K562 (cell line): Measurements from ENCODE around the gene ZSWIM4. TPM values are rescaled to one million over a fixed set of nuclear protein-coding genes. Genes with fewer than 3 reads are reported as not detected.

ENCODE experiments used
- ATF7 ChIP-seq: fragments of 450-650 bp; IDR thresholded peaks from 2 replicates; pipeline ENCODE4 v1.7.1; 2014; ENCODE audit warnings: mild to moderate bottlenecking, moderate library complexity
- BMI1 ChIP-seq: fragments of 150-350 bp; IDR thresholded peaks from 2 replicates; pipeline ENCODE4 v1.6.1; 2014; ENCODE audit warnings: low read length
- GABPA ChIP-seq: fragments of 200-800 bp; sonication (Bioruptor generic); conservative IDR thresholded peaks from 2 replicates; pipeline ENCODE4 v1.6.1; 2016; ENCODE audit warnings: low read depth, missing genetic modification characterization, missing compliant biosample characterization
- HEY1 ChIP-seq: fragments of 250-450 bp; sonication (Bioruptor Pico); IDR thresholded peaks from 2 replicates; pipeline ENCODE4 v1.5.0; 2020; ENCODE audit warnings: mild to moderate bottlenecking, moderate library complexity, borderline replicate concordance
- HOXB6 ChIP-seq: fragments of 250-450 bp; sonication (Bioruptor Pico); IDR thresholded peaks from 2 replicates; pipeline ENCODE4 v1.5.1; 2022; ENCODE audit warnings: mild to moderate bottlenecking, borderline replicate concordance
- KDM2B ChIP-seq: fragments of 250-450 bp; sonication (Bioruptor Pico); IDR thresholded peaks from 2 replicates; pipeline ENCODE4 v1.8.0; 2021; ENCODE audit warnings: mild to moderate bottlenecking, moderate library complexity
- MAZ ChIP-seq, 2 experiments: fragments of 450-650 bp in 1 of 2; sonication (generic) in 1 of 2; formaldehyde crosslinking; IDR thresholded peaks in 1 of 2; conservative IDR thresholded peaks in 1 of 2; 2 replicates each; pipeline versions ENCODE4 v1.4.0 to v1.5.0; 2020; ENCODE audit warnings: mild to moderate bottlenecking in 1 of 2, missing genetic modification reagents in 1 of 2
- MBD1 ChIP-seq: fragments of 250-450 bp; sonication (Bioruptor Pico); IDR thresholded peaks from 2 replicates; pipeline ENCODE4 v1.8.0; 2022; ENCODE audit warnings: inconsistent platforms
- NUFIP1 ChIP-seq: fragments of 450-650 bp; IDR thresholded peaks from 2 replicates; pipeline ENCODE4 v1.6.1; 2018; ENCODE audit not compliant: partially characterized antibody
- RFX5 ChIP-seq: IDR thresholded peaks from 2 replicates; pipeline ENCODE4 v1.6.1; 2011; ENCODE audit warnings: low read depth, mild to moderate bottlenecking, improper control_type of control experiment, low read length
- SMAD1 ChIP-seq: fragments of 150-350 bp; IDR thresholded peaks from 2 replicates; pipeline ENCODE4 v1.6.1; 2014; ENCODE audit warnings: low read length, low read depth; ENCODE audit not compliant: partially characterized antibody
- ZBTB12 ChIP-seq: fragments of 250-450 bp; sonication (Bioruptor Pico); IDR thresholded peaks from 2 replicates; pipeline ENCODE4 v1.4.0; 2020
- ZFPM2 ChIP-seq: fragments of 250-450 bp; sonication (Bioruptor Pico); IDR thresholded peaks from 2 replicates; pipeline ENCODE4 v1.5.1; 2022; ENCODE audit warnings: mild to moderate bottlenecking
- ZKSCAN8 ChIP-seq: fragments of 200-800 bp; sonication (Bioruptor generic); IDR thresholded peaks from 2 replicates; pipeline ENCODE4 v1.6.1; 2016; ENCODE audit warnings: missing genetic modification characterization, missing compliant biosample characterization
- ZNF134 ChIP-seq: fragments of 250-450 bp; sonication (Bioruptor Pico); conservative IDR thresholded peaks from 2 replicates; pipeline ENCODE4 v1.4.0; 2020
- ZNF232 ChIP-seq: sonication (generic); formaldehyde crosslinking; IDR thresholded peaks from 2 replicates; pipeline ENCODE4 v1.8.0; 2022; ENCODE audit warnings: mild to moderate bottlenecking, missing genetic modification reagents
- ZNF280B ChIP-seq: fragments of 250-450 bp; sonication (Bioruptor Pico); IDR thresholded peaks from 2 replicates; pipeline ENCODE4 v1.5.1; 2021; ENCODE audit warnings: mild to moderate bottlenecking
- ZNF551 ChIP-seq: fragments of 250-450 bp; sonication (Bioruptor Pico); IDR thresholded peaks from 2 replicates; pipeline ENCODE4 v1.5.0; 2021; ENCODE audit warnings: mild to moderate bottlenecking, moderate library complexity
- ZNF830 ChIP-seq: fragments of 250-450 bp; sonication (Bioruptor Pico); IDR thresholded peaks from 2 replicates; pipeline ENCODE4 v1.5.0; 2021; ENCODE audit warnings: mild to moderate bottlenecking
- polyA plus RNA-seq, 8 experiments: library from polyadenylated mRNA; depleted of rRNA in 4 of 8; stranded (reverse) in 5 of 8; unstranded in 3 of 8; fragments of >200 nt; fragmentation: Nextera tagmentation in 2 of 8; fragmentation: Illumina TruSeq in 1 of 8; extraction: Ambion mirVana in 2 of 8; extraction: Trizol in 1 of 8; gene quantifications; 2 replicates each; pipeline versions ENCODE4 v1.2.1 to v1.2.3, GENCODE V29; 2011 to 2014; ENCODE audit warnings: inconsistent platforms in 1 of 8, missing spikeins in 1 of 8
- total RNA-seq, 7 experiments: library from RNA; depleted of rRNA in 6 of 7; stranded (reverse); fragments of >200 nt in 6 of 7; fragmentation: Illumina TruSeq in 2 of 7; extraction: Trizol in 2 of 7; gene quantifications; 2 replicates each; pipeline versions ENCODE4 v1.2.1 to v1.2.3, GENCODE V29; 2011 to 2021; ENCODE audit warnings: low replicate concordance in 1 of 7
- TF ChIP-seq, protein P1 (sequence below): fragments of 250-450 bp; sonication (Bioruptor Pico); IDR thresholded peaks from 2 replicates; pipeline ENCODE4 v1.8.0; 2021; ENCODE audit warnings: moderate library complexity, mild to moderate bottlenecking, inconsistent platforms
- TF ChIP-seq, protein P2 (sequence below), 2 experiments: fragments of 450-650 bp in 1 of 2; sonication (generic) in 1 of 2; formaldehyde crosslinking; conservative IDR thresholded peaks; 2 replicates each; pipeline versions ENCODE4 v1.4.0 to v1.8.1; 2020 to 2022; ENCODE audit warnings: mild to moderate bottlenecking in 1 of 2, missing genetic modification reagents in 1 of 2

ZSWIM4 gene
- total and polyA plus RNA-seq, 9 of the 15 experiments (the other 6 are each of a cell fraction or from before 2014, with no cell fraction given), result 0.25 to 3.7 (median 0.79) TPM; not detected in 2

GRCh38 chr19:13847407-13848339, 52.4 kb downstream of the ZSWIM4 start (continued):
- TF ChIP-seq ZNF232 (CRISPR knock-in tag) (no peak), SMAD1 (no peak), ZKSCAN8 (0 out of 2 replicates have a peak, but pooled peaks have one; percentile 55), KDM2B (CRISPR knock-in tag) (no peak), HEY1 (CRISPR knock-in tag) (no peak), ATF7 (no peak), ZNF551 (CRISPR knock-in tag) (no peak), NUFIP1 (no peak), MBD1 (CRISPR knock-in tag) (no peak), ZNF830 (CRISPR knock-in tag) (no peak), MAZ (CRISPR knock-in tag; conservative IDR thresholded peaks at IDR 0.05 in 1 of 2, IDR thresholded peaks at IDR 0.05 in 1 of 2) (peak; percentile 89 to 93), ZNF134 (CRISPR knock-in tag) (no peak), RFX5 (no peak), ZFPM2 (CRISPR knock-in tag) (no peak), BMI1 (no peak), ZNF280B (no peak), HOXB6 (CRISPR knock-in tag) (no peak), GABPA (tag) (peak; percentile 90), ZBTB12 (CRISPR knock-in tag) (no peak)
- TF ChIP-seq, protein P1, sequence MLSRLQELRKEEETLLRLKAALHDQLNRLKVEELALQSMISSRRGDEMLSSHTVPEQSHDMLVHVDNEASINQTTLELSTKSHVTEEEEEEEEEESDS, result no peak
- TF ChIP-seq, protein P2, sequence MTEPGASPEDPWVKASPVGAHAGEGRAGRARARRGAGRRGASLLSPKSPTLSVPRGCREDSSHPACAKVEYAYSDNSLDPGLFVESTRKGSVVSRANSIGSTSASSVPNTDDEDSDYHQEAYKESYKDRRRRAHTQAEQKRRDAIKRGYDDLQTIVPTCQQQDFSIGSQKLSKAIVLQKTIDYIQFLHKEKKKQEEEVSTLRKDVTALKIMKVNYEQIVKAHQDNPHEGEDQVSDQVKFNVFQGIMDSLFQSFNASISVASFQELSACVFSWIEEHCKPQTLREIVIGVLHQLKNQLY (CRISPR knock-in tag; conservative IDR thresholded peaks at IDR 0.05), result no peak
